ENCODE measurements around the gene SOAT2. TPM values are rescaled to one million over a fixed set of nuclear protein-coding genes. Genes with fewer than 3 reads are reported as not detected.
"Not testable (repeated sequence)": the region's sequence is repeated elsewhere in the genome, so short reads cannot be mapped to it uniquely, and the experiment has no call there.

The SOAT2 gene
- total RNA-seq, 1 experiment from 2014 or later, result not detected

DNA sequence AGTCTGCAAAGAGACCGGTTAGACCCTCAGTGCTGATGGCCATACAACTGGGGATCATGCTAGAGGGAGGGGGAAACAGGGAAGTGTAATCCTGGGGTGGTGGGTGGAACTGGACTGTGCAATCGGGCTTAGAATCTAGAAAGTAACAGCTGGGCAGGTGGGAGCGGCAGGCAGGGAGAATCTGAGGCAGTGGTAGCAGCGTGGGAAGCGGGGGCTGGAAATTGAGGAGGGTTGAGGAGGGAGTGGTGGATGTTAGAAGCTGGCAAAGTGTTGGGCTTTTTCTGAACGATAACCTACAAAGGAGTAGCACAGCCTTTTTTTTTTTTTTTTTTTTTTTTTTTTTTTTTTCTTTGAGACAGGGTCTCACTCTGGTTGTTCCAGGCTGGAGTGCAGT, 8.9 kb upstream of the SOAT2 start:
- no peak overlapping the region for H3T11ph ChIP-seq (ENCODE audit: low read length)
- no peak overlapping the region for H3K56ac ChIP-seq (ENCODE audit: insufficient read length, low read depth, low read length)
- no CpG with 5 or more reads among the region's 6 CpGs for WGBS (ENCODE audit: extremely low coverage, insufficient read length, low lambda C conversion rate)
- H3K9me3 ChIP-seq (ENCODE audit: control insufficient read depth, low read depth, low read length), result no peaks in the 10 kb centered on the region
- no peak overlapping the region for H2BK15ac ChIP-seq (ENCODE audit: low read depth, low read length)
- TF ChIP-seq, protein P1, sequence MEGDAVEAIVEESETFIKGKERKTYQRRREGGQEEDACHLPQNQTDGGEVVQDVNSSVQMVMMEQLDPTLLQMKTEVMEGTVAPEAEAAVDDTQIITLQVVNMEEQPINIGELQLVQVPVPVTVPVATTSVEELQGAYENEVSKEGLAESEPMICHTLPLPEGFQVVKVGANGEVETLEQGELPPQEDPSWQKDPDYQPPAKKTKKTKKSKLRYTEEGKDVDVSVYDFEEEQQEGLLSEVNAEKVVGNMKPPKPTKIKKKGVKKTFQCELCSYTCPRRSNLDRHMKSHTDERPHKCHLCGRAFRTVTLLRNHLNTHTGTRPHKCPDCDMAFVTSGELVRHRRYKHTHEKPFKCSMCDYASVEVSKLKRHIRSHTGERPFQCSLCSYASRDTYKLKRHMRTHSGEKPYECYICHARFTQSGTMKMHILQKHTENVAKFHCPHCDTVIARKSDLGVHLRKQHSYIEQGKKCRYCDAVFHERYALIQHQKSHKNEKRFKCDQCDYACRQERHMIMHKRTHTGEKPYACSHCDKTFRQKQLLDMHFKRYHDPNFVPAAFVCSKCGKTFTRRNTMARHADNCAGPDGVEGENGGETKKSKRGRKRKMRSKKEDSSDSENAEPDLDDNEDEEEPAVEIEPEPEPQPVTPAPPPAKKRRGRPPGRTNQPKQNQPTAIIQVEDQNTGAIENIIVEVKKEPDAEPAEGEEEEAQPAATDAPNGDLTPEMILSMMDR (conservative IDR thresholded peaks at IDR 0.05), result no peak
- H3K4me1 ChIP-seq (ENCODE audit: insufficient read depth, low read length), result peaks cover 6% of the 10 kb centered on the region; the same call in 1 of the 2 replicates
- peaks cover 0 to 3% of the 10 kb centered on the region in 2 experiments; a peak in 1 of 5 replicates for H3K9me3 Mint-ChIP-seq
- no peak overlapping the region for H2AK5ac ChIP-seq (ENCODE audit: insufficient read length, low read length)
- no peak overlapping the region; a peak in 1 of 7 replicates for H3K27ac Mint-ChIP-seq
- H3K27ac ChIP-seq (ENCODE audit: insufficient read length, low read depth, low read length), result no peak overlapping the region
- H2BK5ac ChIP-seq (ENCODE audit: insufficient read length, low read length), result no peak overlapping the region
- no peak overlapping the region for H4K5ac ChIP-seq (ENCODE audit: insufficient read length, low read depth, low read length)
- no peak overlapping the region for H3K18ac ChIP-seq (ENCODE audit: insufficient read length, low read depth, low read length)
- peaks cover 24% of the 10 kb centered on the region for H3K23me2 ChIP-seq (ENCODE audit: insufficient read length, low read depth, low read length, poor library complexity, severe bottlenecking)
- H3K4me2 ChIP-seq (ENCODE audit: insufficient read depth, insufficient read length, low read length), result no peak overlapping the region
- no peaks in the 10 kb centered on the region for H3K36me3 Mint-ChIP-seq (ENCODE audit: insufficient read depth in 1 of 3, low read depth in 3 of 3)
- H3K14ac ChIP-seq (ENCODE audit: insufficient read depth, low read length), result no peak overlapping the region
- no peak overlapping the region for H2BK12ac ChIP-seq (ENCODE audit: insufficient read length, low read depth, low read length)
- no peaks in the 10 kb centered on the region for H4K20me1 ChIP-seq (ENCODE audit: control insufficient read depth, insufficient read depth, insufficient read length)
- peaks cover 30 to 42% of the 10 kb centered on the region in 2 experiments for H3K4me1 Mint-ChIP-seq
- no peak overlapping the region for H4K91ac ChIP-seq (ENCODE audit: insufficient read length, low read depth, low read length)
- H4K8ac ChIP-seq (replicated peaks; ENCODE audit: insufficient read length, low read depth, low read length), result no peak overlapping the region
- no peak overlapping the region for H3K9ac ChIP-seq (ENCODE audit: extremely low read depth, insufficient read length, low read length)
- H2BK120ac ChIP-seq (ENCODE audit: low read depth, low read length, poor library complexity, severe bottlenecking), result no peak overlapping the region
- H3K4me3 Mint-ChIP-seq, result peak overlapping the region in 1 of 2 experiments; percentile 56; a peak in 2 of 5 replicates
- H2AFZ ChIP-seq (ENCODE audit: low read length), result no peak overlapping the region
- no peaks in the 10 kb centered on the region; the same call in 1 of the 2 replicates for H3K27me3 ChIP-seq (ENCODE audit: insufficient read depth, low read length)
- H3K79me1 ChIP-seq (ENCODE audit: insufficient read depth, low read depth, low read length, poor library complexity, severe bottlenecking), result no peaks in the 10 kb centered on the region
- no peak overlapping the region for H3K23ac ChIP-seq (ENCODE audit: insufficient read length, low read depth, low read length)
- H3K27me3 Mint-ChIP-seq (ENCODE audit: low read depth), result peaks cover 85% of the 10 kb centered on the region
- no peak overlapping the region for H3K4ac ChIP-seq (ENCODE audit: low read depth, low read length)
- H3K79me2 ChIP-seq (ENCODE audit: insufficient read depth, low read length), result no peaks in the 10 kb centered on the region
- no peak overlapping the region for H2BK20ac ChIP-seq (ENCODE audit: low read depth, low read length, poor library complexity, severe bottlenecking)
- no peak for DNase-seq

DNA sequence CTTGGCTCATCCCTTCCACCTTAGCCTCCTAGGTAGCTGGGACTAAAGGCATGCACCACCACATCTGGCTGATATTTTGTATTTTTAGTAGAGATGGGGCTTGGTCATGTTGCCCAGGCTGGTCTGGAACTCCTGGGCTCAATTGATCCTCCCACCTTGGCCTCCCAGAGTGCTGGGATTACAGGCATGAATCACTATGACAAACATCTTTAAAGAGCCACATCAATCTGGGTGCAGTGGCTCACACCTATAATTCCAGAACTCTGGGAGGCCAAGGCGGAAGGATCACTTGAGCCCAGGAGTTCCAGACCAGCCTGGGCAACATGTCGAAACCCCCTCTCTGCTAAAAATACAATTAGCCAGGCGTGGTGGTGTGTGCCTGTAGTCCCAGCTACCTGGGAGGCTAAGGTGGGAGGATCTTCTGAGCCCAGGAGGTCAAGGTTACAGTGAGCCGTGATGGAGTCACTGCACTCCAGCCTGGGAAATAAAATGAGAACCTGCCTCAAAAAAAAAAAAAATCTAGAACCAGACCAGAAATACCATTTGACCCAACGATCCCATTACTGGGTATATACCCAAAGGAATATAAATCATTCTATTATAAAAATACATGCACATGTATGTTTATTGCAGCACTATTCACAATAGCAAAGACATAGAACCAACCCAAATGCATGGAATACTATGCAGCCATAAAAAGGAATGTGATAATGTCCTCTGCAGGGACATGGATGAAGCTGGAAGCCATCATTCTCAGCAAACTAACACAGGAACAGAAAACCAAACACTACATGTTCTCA, 8.3 kb upstream of the SOAT2 start:
- H3K23ac ChIP-seq (ENCODE audit: insufficient read length, low read depth, low read length); H3K9ac ChIP-seq (ENCODE audit: extremely low read depth, insufficient read length, low read length); H3K36me3 Mint-ChIP-seq (ENCODE audit: insufficient read depth in 1 of 3, low read depth in 3 of 3); H2AK5ac ChIP-seq (ENCODE audit: insufficient read length, low read length); H2BK5ac ChIP-seq (ENCODE audit: insufficient read length, low read length); H4K5ac ChIP-seq (ENCODE audit: insufficient read length, low read depth, low read length); H3K18ac ChIP-seq (ENCODE audit: insufficient read length, low read depth, low read length); H4K8ac ChIP-seq (replicated peaks; ENCODE audit: insufficient read length, low read depth, low read length); H3K14ac ChIP-seq (ENCODE audit: insufficient read depth, low read length); H3K79me1 ChIP-seq (ENCODE audit: insufficient read depth, low read depth, low read length, poor library complexity, severe bottlenecking); H3K4me3 Mint-ChIP-seq; H3K56ac ChIP-seq (ENCODE audit: insufficient read length, low read depth, low read length); H3K4me1 ChIP-seq (ENCODE audit: insufficient read depth, low read length); H2BK20ac ChIP-seq (ENCODE audit: low read depth, low read length, poor library complexity, severe bottlenecking); H3K27ac ChIP-seq (ENCODE audit: insufficient read length, low read depth, low read length); H2BK12ac ChIP-seq (ENCODE audit: insufficient read length, low read depth, low read length); H2BK120ac ChIP-seq (ENCODE audit: low read depth, low read length, poor library complexity, severe bottlenecking); H4K20me1 ChIP-seq (ENCODE audit: control insufficient read depth, insufficient read depth, insufficient read length); H3K9me3 ChIP-seq (ENCODE audit: control insufficient read depth, low read depth, low read length); H3K79me2 ChIP-seq (ENCODE audit: insufficient read depth, low read length); H3K27me3 ChIP-seq (ENCODE audit: insufficient read depth, low read length); H2BK15ac ChIP-seq (ENCODE audit: low read depth, low read length); H4K91ac ChIP-seq (ENCODE audit: insufficient read length, low read depth, low read length); H3K4ac ChIP-seq (ENCODE audit: low read depth, low read length); DNase-seq; H3T11ph ChIP-seq (ENCODE audit: low read length); H3K27ac Mint-ChIP-seq; H2AFZ ChIP-seq (ENCODE audit: low read length); H3K9me3 Mint-ChIP-seq; H3K4me2 ChIP-seq (ENCODE audit: insufficient read depth, insufficient read length, low read length): not testable (repeated sequence)
- peaks cover 24% of the 10 kb centered on the region for H3K23me2 ChIP-seq (ENCODE audit: insufficient read length, low read depth, low read length, poor library complexity, severe bottlenecking)
- Mint-ChIP-seq H3K4me1 (peaks cover 30 to 42% of the 10 kb centered on the region in 2 experiments), H3K27me3 (ENCODE audit: low read depth) (peaks cover 84% of the 10 kb centered on the region)
- WGBS (ENCODE audit: extremely low coverage, insufficient read length, low lambda C conversion rate), result no CpG with 5 or more reads among the region's 5 CpGs

Data from H9 (cell line).